K562 (cell line): Measurements from ENCODE around the gene EDARADD. TPM values are rescaled to one million over a fixed set of nuclear protein-coding genes. Genes with fewer than 3 reads are reported as not detected.

Source experiments
- ATAC-seq: fragments of 200-7000 bp; cut with Tn5 transposase; 3 replicates; pipeline ENCODE4 v1.9.1; 2020; ENCODE audit warnings: moderate library complexity
- BruUV-seq: library from RNA; stranded (reverse); fragments of 400-500 nt; replicated peaks from 2 replicates; lab custom pipeline; 2021; lab: Mats Ljungman, UMichigan
- CTCF ChIA-PET: fragments of 300-600 bp; formaldehyde crosslinking; extraction: SDS; loops from one replicate; lab custom pipeline; 2021; ENCODE audit warnings: low intra/inter-chr PET ratio; lab: Yijun Ruan, JAX
- POLR2A ChIA-PET: fragments of 300-600, 350-650 bp; sonication (Branson Sonifier 250); formaldehyde crosslinking; extraction: SDS; loops from one replicate; lab custom pipeline; 2021; ENCODE audit warnings: antibody characterized with exemption, inconsistent platforms; lab: Yijun Ruan, JAX
- DNase-seq, 4 experiments: peaks; one replicate each; pipeline versions ENCODE4 v3.0.0 to v3.0.0-alpha.2; 2011 to 2018; ENCODE audit warnings: low spot score in 3 of 4, mixed read lengths in 3 of 4; ENCODE audit errors: extremely low read depth in 1 of 4
- FAIRE-seq: peaks from 2 replicates; lab custom pipeline; 2011; peaks lifted over from hg19 to GRCh38; lab: Jason Lieb, UNC
- H2AFZ ChIP-seq: 2 replicates; pipeline ENCODE4 v1.6.0; 2011; ENCODE audit warnings: low read depth, low read length, control low read depth, inconsistent platforms
- H3K27ac ChIP-seq: fragments of 200-600 bp; 3 replicates; pipeline ENCODE4 v1.8.0; 2011; ENCODE audit warnings: low read depth, mild to moderate bottlenecking, control low read depth, inconsistent platforms, low read length, moderate library complexity, mixed read lengths; ENCODE audit errors: extremely low read depth
- H3K27me3 ChIP-seq, 2 experiments: fragments of 300-600 bp in 1 of 2; 2 replicates in 1 of 2; 3 replicates in 1 of 2; pipeline versions ENCODE4 v1.6.0 to v1.8.0; 2011; ENCODE audit warnings: inconsistent platforms in 2 of 2, low read length in 2 of 2, mild to moderate bottlenecking in 1 of 2, mixed read lengths in 1 of 2, moderate library complexity in 1 of 2; ENCODE audit not compliant: control insufficient read depth in 2 of 2, insufficient read depth in 2 of 2
- H3K36me3 ChIP-seq: fragments of 300-600 bp; 3 replicates; pipeline ENCODE4 v1.8.0; 2011; ENCODE audit warnings: mild to moderate bottlenecking, low read length, inconsistent platforms; ENCODE audit not compliant: control insufficient read depth, insufficient read depth
- H3K4me1 ChIP-seq, 2 experiments: fragments of 200-600 bp in 1 of 2; replicated peaks in 1 of 2; 2 replicates in 1 of 2; 3 replicates in 1 of 2; pipeline versions ENCODE4 v1.5.1 to v1.8.0; 2011; ENCODE audit warnings: inconsistent platforms in 2 of 2, low read length in 2 of 2, mild to moderate bottlenecking in 1 of 2, mixed read lengths in 1 of 2, moderate library complexity in 1 of 2; ENCODE audit not compliant: control insufficient read depth in 2 of 2, insufficient read depth in 2 of 2
- H3K4me2 ChIP-seq: 2 replicates; pipeline ENCODE4 v1.6.1; 2011; ENCODE audit warnings: low read length, control low read depth, inconsistent platforms, mixed read lengths; ENCODE audit not compliant: insufficient read depth
- H3K4me3 ChIP-seq: fragments of 200-600 bp; sonication (generic), shearing (Covaris generic); 2 replicates; pipeline ENCODE4 v1.5.1; 2016; ENCODE audit warnings: control low read depth, inconsistent platforms
- H3K79me2 ChIP-seq: fragments of 200-600 bp; 3 replicates; pipeline ENCODE4 v1.8.0; 2011; ENCODE audit warnings: low read length, inconsistent platforms; ENCODE audit not compliant: control insufficient read depth, insufficient read depth
- H3K9ac ChIP-seq, 2 experiments: 2 replicates each; pipeline versions ENCODE4 v1.6.0 to v1.6.1; 2011; ENCODE audit warnings: low read depth in 2 of 2, low read length in 2 of 2, control low read depth in 1 of 2, inconsistent platforms in 1 of 2, mild to moderate bottlenecking in 1 of 2, mixed read lengths in 1 of 2; ENCODE audit not compliant: insufficient read depth in 1 of 2
- H3K9me1 ChIP-seq: one replicate; pipeline ENCODE4 v1.6.0; 2011; ENCODE audit warnings: inconsistent platforms, mild to moderate bottlenecking, low read length, moderate library complexity; ENCODE audit not compliant: control insufficient read depth, insufficient read depth
- H3K9me3 ChIP-seq: replicated peaks from 2 replicates; pipeline ENCODE4 v1.5.1; 2011; ENCODE audit warnings: low read depth, low read length, inconsistent platforms; ENCODE audit not compliant: control insufficient read depth, insufficient read depth
- H4K20me1 ChIP-seq: replicated peaks from 2 replicates; pipeline ENCODE4 v1.6.1; 2011; ENCODE audit warnings: low read length, inconsistent platforms, mixed read lengths; ENCODE audit not compliant: control insufficient read depth, insufficient read depth
- ZNF263 ChIP-seq: sonication (generic); formaldehyde crosslinking; IDR thresholded peaks from 2 replicates; pipeline ENCODE4 v1.8.0; 2022; ENCODE audit warnings: mild to moderate bottlenecking, missing genetic modification reagents, borderline replicate concordance
- ZNF583 ChIP-seq: fragments of 250-450 bp; sonication (Bioruptor Pico); IDR thresholded peaks from 2 replicates; pipeline ENCODE4 v1.4.0; 2020
- ZNF766 ChIP-seq: fragments of 200-800 bp; sonication (Bioruptor generic); conservative IDR thresholded peaks from 2 replicates; pipeline ENCODE4 v1.6.1; 2016; ENCODE audit warnings: missing genetic modification characterization, missing compliant biosample characterization
- ZNF79 ChIP-seq: fragments of 250-450 bp; sonication (Bioruptor Pico); IDR thresholded peaks from 2 replicates; pipeline ENCODE4 v1.4.0; 2020; ENCODE audit warnings: low read depth, mild to moderate bottlenecking, moderate library complexity
- WGBS: fragments of 100-300 bp; shearing (Covaris generic); methylation state at CpG from one replicate; pipeline ENCODE4 v1.1.6; 2016; ENCODE audit warnings: low coverage, mixed read lengths; ENCODE audit not compliant: insufficient coverage; ENCODE audit errors: missing lambda C conversion rate; 5-methylcytosine and 5-hydroxymethylcytosine counted together
- in situ Hi-C: fragments of 300-500 bp; cut with MboI; formaldehyde crosslinking; loops from 4 replicates; pipeline ENCODE4 v1.15.0; 2018; ENCODE audit warnings: inconsistent platforms, mixed read lengths
- intact Hi-C: fragments of 100-400 bp; cut with micrococcal nuclease; formaldehyde crosslinking; loops from 2 replicates; pipeline ENCODE4 v1.14.2; 2022
- polyA plus RNA-seq, 8 experiments: library from polyadenylated mRNA; depleted of rRNA in 4 of 8; stranded (reverse) in 5 of 8; unstranded in 3 of 8; fragments of >200 nt; fragmentation: Nextera tagmentation in 2 of 8; fragmentation: Illumina TruSeq in 1 of 8; extraction: Ambion mirVana in 2 of 8; extraction: Trizol in 1 of 8; gene quantifications; 2 replicates each; pipeline versions ENCODE4 v1.2.1 to v1.2.3, GENCODE V29; 2011 to 2014; ENCODE audit warnings: inconsistent platforms in 1 of 8, missing spikeins in 1 of 8
- total RNA-seq, 7 experiments: library from RNA; depleted of rRNA in 6 of 7; stranded (reverse); fragments of >200 nt in 6 of 7; fragmentation: Illumina TruSeq in 2 of 7; extraction: Trizol in 2 of 7; gene quantifications; 2 replicates each; pipeline versions ENCODE4 v1.2.1 to v1.2.3, GENCODE V29; 2011 to 2021; ENCODE audit warnings: low replicate concordance in 1 of 7
- TF ChIP-seq, protein P1 (sequence below): sonication (generic); formaldehyde crosslinking; IDR thresholded peaks from 2 replicates; pipeline ENCODE4 v1.8.0; 2022; ENCODE audit warnings: mild to moderate bottlenecking, missing genetic modification reagents
- TF ChIP-seq, protein P2 (sequence below): sonication (generic); formaldehyde crosslinking; IDR thresholded peaks from 2 replicates; pipeline ENCODE4 v1.9.0; 2022; ENCODE audit warnings: mild to moderate bottlenecking, missing genetic modification reagents

EDARADD gene
- total and polyA plus RNA-seq, 9 of the 15 experiments (the other 6 are each of a cell fraction or from before 2014, with no cell fraction given): 0.46 to 32.4 (median 20.6) TPM

DNA sequence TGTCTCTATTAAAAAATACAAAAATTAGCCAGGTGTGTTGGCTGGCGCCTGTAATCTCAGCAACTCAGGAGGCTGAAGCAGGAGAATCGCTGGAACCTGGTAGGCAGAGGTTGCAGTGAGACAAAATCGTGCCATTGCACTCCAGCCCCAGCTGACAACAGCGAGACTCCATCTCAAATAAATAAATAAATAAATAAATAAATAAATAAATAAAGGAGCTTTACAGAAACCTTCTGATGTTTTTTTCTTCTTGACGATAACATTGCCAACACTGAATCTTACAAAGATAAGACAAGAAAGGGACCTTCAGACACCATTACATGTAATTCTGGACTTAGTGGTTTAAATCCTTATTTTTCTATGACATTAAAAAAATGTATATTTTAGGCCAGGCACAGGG, 81.9 kb downstream of the EDARADD start:
- in situ Hi-C loops: loop anchor here (25.0 kb wide), 1 partner anchor 911 kb away; no protein-coding TSS in a partner anchor
- intact Hi-C loops: no loop called here

More for the DNA sequence above, 81.9 kb downstream of the EDARADD start:
- 63% methylated on average over 5 of the region's 5 CpGs for WGBS
- TF ChIP-seq ZNF263 (CRISPR knock-in tag) (no peak), ZNF79 (CRISPR knock-in tag) (no peak), ZNF766 (CRISPR knock-in tag) (no peak), ZNF583 (CRISPR knock-in tag) (no peak)
- TF ChIP-seq, protein P1, sequence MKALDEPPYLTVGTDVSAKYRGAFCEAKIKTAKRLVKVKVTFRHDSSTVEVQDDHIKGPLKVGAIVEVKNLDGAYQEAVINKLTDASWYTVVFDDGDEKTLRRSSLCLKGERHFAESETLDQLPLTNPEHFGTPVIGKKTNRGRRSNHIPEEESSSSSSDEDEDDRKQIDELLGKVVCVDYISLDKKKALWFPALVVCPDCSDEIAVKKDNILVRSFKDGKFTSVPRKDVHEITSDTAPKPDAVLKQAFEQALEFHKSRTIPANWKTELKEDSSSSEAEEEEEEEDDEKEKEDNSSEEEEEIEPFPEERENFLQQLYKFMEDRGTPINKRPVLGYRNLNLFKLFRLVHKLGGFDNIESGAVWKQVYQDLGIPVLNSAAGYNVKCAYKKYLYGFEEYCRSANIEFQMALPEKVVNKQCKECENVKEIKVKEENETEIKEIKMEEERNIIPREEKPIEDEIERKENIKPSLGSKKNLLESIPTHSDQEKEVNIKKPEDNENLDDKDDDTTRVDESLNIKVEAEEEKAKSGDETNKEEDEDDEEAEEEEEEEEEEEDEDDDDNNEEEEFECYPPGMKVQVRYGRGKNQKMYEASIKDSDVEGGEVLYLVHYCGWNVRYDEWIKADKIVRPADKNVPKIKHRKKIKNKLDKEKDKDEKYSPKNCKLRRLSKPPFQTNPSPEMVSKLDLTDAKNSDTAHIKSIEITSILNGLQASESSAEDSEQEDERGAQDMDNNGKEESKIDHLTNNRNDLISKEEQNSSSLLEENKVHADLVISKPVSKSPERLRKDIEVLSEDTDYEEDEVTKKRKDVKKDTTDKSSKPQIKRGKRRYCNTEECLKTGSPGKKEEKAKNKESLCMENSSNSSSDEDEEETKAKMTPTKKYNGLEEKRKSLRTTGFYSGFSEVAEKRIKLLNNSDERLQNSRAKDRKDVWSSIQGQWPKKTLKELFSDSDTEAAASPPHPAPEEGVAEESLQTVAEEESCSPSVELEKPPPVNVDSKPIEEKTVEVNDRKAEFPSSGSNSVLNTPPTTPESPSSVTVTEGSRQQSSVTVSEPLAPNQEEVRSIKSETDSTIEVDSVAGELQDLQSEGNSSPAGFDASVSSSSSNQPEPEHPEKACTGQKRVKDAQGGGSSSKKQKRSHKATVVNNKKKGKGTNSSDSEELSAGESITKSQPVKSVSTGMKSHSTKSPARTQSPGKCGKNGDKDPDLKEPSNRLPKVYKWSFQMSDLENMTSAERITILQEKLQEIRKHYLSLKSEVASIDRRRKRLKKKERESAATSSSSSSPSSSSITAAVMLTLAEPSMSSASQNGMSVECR (CRISPR knock-in tag): no peak
- TF ChIP-seq, protein P2, sequence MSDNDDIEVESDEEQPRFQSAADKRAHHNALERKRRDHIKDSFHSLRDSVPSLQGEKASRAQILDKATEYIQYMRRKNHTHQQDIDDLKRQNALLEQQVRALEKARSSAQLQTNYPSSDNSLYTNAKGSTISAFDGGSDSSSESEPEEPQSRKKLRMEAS (CRISPR knock-in tag): no peak
- TF ChIP-seq, all 486 proteins: peak for 0
- FAIRE-seq (no peak), DNase-seq (no peak), ATAC-seq (no peak)
- POLR2A ChIA-PET: no interaction called here
- Histone ChIP-seq H3K27me3 (no peaks in the 10 kb centered on the region), H3K79me2 (no peaks in the 10 kb centered on the region), H3K4me3 (no peak overlapping the region), H3K27ac (no peak overlapping the region), H4K20me1 (no peaks in the 10 kb centered on the region), H3K36me3 (no peaks in the 10 kb centered on the region), H3K9me3 (no peaks in the 10 kb centered on the region), H2AFZ (no peak overlapping the region), H3K9ac (no peak overlapping the region), H3K9me1 (no peaks in the 10 kb centered on the region), H3K4me1 (no peaks in the 10 kb centered on the region; a peak in 1 of 5 replicates), H3K4me2 (no peak overlapping the region)
- CTCF ChIA-PET: no interaction called here
- BruUV-seq: no TSS peak
